ENCODE results near the gene APPL1.

- no peak for TF ChIP-seq MXI1 (IDR thresholded peaks at IDR 0.05; ENCODE audit: borderline replicate concordance, low read depth, low read length)
- no peak for TF ChIP-seq CTCF (conservative IDR thresholded peaks at IDR 0.05; ENCODE audit: low read depth, low read length)
- TF ChIP-seq MAFK (IDR thresholded peaks at IDR 0.05; ENCODE audit: low read depth, low read length): no peak
- TF ChIP-seq POLR2A (IDR thresholded peaks at IDR 0.05; ENCODE audit: low read depth, low read length): no peak
- no peak for TF ChIP-seq BHLHE40 (IDR thresholded peaks at IDR 0.05; ENCODE audit: low read depth, low read length)
- no peak for TF ChIP-seq RAD21 (IDR thresholded peaks at IDR 0.05; ENCODE audit: low read length)
- no peak for TF ChIP-seq SMC3 (IDR thresholded peaks at IDR 0.05; ENCODE audit: low read depth, low read length)
- peak; percentile 76 for TF ChIP-seq USF2 (IDR thresholded peaks at IDR 0.05; ENCODE audit: low read depth, low read length)
- no peak for TF ChIP-seq MAZ (IDR thresholded peaks at IDR 0.05; ENCODE audit: borderline replicate concordance, low read depth, low read length)
Measured at GRCh38 chr3:57298041-57298440, 70.5 kb downstream of the APPL1 start.

Data from IMR-90 (cell line).